Activated naive CD8-positive, alpha-beta T cell treated with anti-CD3 and anti-CD28 coated beads for 36 hours (primary cell): ENCODE data around the gene LDAH. TPM values are rescaled to one million over a fixed set of nuclear protein-coding genes. Genes with fewer than 3 reads are reported as not detected.

ENCODE experiments used
- DNase-seq: peaks from one replicate; pipeline ENCODE4 v3.0.0; 2021
- H3K27ac Mint-ChIP-seq: one replicate; pipeline ENCODE4 v1.8.0; 2022; ENCODE audit warnings: mild to moderate bottlenecking, moderate library complexity, mixed read lengths
- H3K27me3 Mint-ChIP-seq: one replicate; pipeline ENCODE4 v1.8.0; 2022; ENCODE audit warnings: mild to moderate bottlenecking, mixed read lengths
- H3K36me3 Mint-ChIP-seq: one replicate; pipeline ENCODE4 v1.8.0; 2021; ENCODE audit warnings: mild to moderate bottlenecking, mixed read lengths
- H3K4me1 Mint-ChIP-seq: one replicate; pipeline ENCODE4 v1.8.0; 2021; ENCODE audit warnings: mixed read lengths
- H3K4me3 Mint-ChIP-seq: one replicate; pipeline ENCODE4 v1.8.0; 2022; ENCODE audit warnings: mild to moderate bottlenecking, moderate library complexity, mixed read lengths
- H3K9me3 Mint-ChIP-seq: one replicate; pipeline ENCODE4 v1.8.0; 2022; ENCODE audit warnings: mixed read lengths
- total RNA-seq, 2 experiments: library from RNA; stranded (reverse); gene quantifications; one replicate each; pipeline ENCODE4 v1.2.3, GENCODE V29; 2021

Gene LDAH
- total RNA-seq, 2 experiments from 2014 or later = 24.7 to 27.3 TPM

- no peaks in the 10 kb centered on the region for H3K9me3 Mint-ChIP-seq
- H3K27me3 Mint-ChIP-seq = no peaks in the 10 kb centered on the region
- no peak overlapping the region for H3K4me3 Mint-ChIP-seq
- no peaks in the 10 kb centered on the region for H3K36me3 Mint-ChIP-seq
- H3K4me1 Mint-ChIP-seq = peaks cover 17% of the 10 kb centered on the region
- H3K27ac Mint-ChIP-seq = no peak overlapping the region
- DNase-seq = no peak
Measured at GRCh38 chr2:20652673-20653575, 170.0 kb downstream of the LDAH start.

GRCh38 chr2:20652141-20652540, 170.8 kb downstream of the LDAH start:
- Mint-ChIP-seq H3K9me3 (no peaks in the 10 kb centered on the region), H3K36me3 (no peaks in the 10 kb centered on the region), H3K27ac (no peak overlapping the region), H3K27me3 (no peaks in the 10 kb centered on the region), H3K4me3 (no peak overlapping the region), H3K4me1 (peaks cover 17% of the 10 kb centered on the region)
- DNase-seq = no peak

GRCh38 chr2:20651731-20652099, 171.2 kb downstream of the LDAH start:
- H3K27me3 Mint-ChIP-seq = no peaks in the 10 kb centered on the region
- H3K4me1 Mint-ChIP-seq = peaks cover 17% of the 10 kb centered on the region
- no peaks in the 10 kb centered on the region for H3K9me3 Mint-ChIP-seq
- H3K36me3 Mint-ChIP-seq = no peaks in the 10 kb centered on the region
- no peak for DNase-seq
- H3K4me3 Mint-ChIP-seq = peak overlapping the region; percentile 80
- H3K27ac Mint-ChIP-seq = peak overlapping the region; percentile 87

GRCh38 chr2:20650877-20651730, 171.8 kb downstream of the LDAH start, which contains the start of gene HS1BP3:
HS1BP3 (minus strand) TSS chr2:20651098; CDS start chr2:20651063, 35 bp downstream.
- Mint-ChIP-seq H3K27me3 (no peaks in the 10 kb centered on the region), H3K27ac (peak within 1 kb of the TSS; percentile 87), H3K9me3 (no peaks in the 10 kb centered on the region), H3K36me3 (no peaks in the 10 kb centered on the region), H3K4me3 (peak within 1 kb of the TSS; percentile 88), H3K4me1 (peaks cover 17% of the 10 kb centered on the region)
- peak; percentile 96 for DNase-seq

GRCh38 chr2:20650393-20650876, 172.5 kb downstream of the LDAH start:
- DNase-seq = no peak
- H3K4me3 Mint-ChIP-seq = peak overlapping the region; percentile 88
- no peaks in the 10 kb centered on the region for H3K27me3 Mint-ChIP-seq
- H3K9me3 Mint-ChIP-seq = no peaks in the 10 kb centered on the region
- H3K4me1 Mint-ChIP-seq = peaks cover 17% of the 10 kb centered on the region
- H3K27ac Mint-ChIP-seq = peak overlapping the region; percentile 28
- no peaks in the 10 kb centered on the region for H3K36me3 Mint-ChIP-seq

- no peak for DNase-seq
- Mint-ChIP-seq H3K27me3 (no peaks in the 10 kb centered on the region), H3K4me1 (peaks cover 17% of the 10 kb centered on the region), H3K9me3 (no peaks in the 10 kb centered on the region), H3K27ac (no peak overlapping the region), H3K4me3 (peak overlapping the region; percentile 88), H3K36me3 (no peaks in the 10 kb centered on the region)
Measured at GRCh38 chr2:20649976-20650375, 172.9 kb downstream of the LDAH start.

GRCh38 chr2:20649576-20649975, 173.3 kb downstream of the LDAH start:
- Mint-ChIP-seq H3K9me3 (no peaks in the 10 kb centered on the region), H3K4me1 (peaks cover 17% of the 10 kb centered on the region), H3K36me3 (no peaks in the 10 kb centered on the region), H3K4me3 (peak overlapping the region; percentile 88), H3K27ac (no peak overlapping the region), H3K27me3 (no peaks in the 10 kb centered on the region)
- no peak for DNase-seq

- H3K4me3 Mint-ChIP-seq = no peak overlapping the region
- H3K4me1 Mint-ChIP-seq = peaks cover 17% of the 10 kb centered on the region
- H3K9me3 Mint-ChIP-seq = no peaks in the 10 kb centered on the region
- DNase-seq = no peak
- H3K36me3 Mint-ChIP-seq = no peaks in the 10 kb centered on the region
- H3K27ac Mint-ChIP-seq = no peak overlapping the region
- H3K27me3 Mint-ChIP-seq = no peaks in the 10 kb centered on the region
Measured at GRCh38 chr2:20648831-20649230, 174.1 kb downstream of the LDAH start.

GRCh38 chr2:20648206-20648605, 174.7 kb downstream of the LDAH start:
- Mint-ChIP-seq H3K4me3 (no peak overlapping the region), H3K27ac (no peak overlapping the region), H3K27me3 (no peaks in the 10 kb centered on the region), H3K9me3 (no peaks in the 10 kb centered on the region), H3K4me1 (peaks cover 17% of the 10 kb centered on the region), H3K36me3 (no peaks in the 10 kb centered on the region)
- no peak for DNase-seq

GRCh38 chr2:20647738-20648137, 175.2 kb downstream of the LDAH start:
- no peak for DNase-seq
- peaks cover 17% of the 10 kb centered on the region for H3K4me1 Mint-ChIP-seq
- no peak overlapping the region for H3K4me3 Mint-ChIP-seq
- no peaks in the 10 kb centered on the region for H3K36me3 Mint-ChIP-seq
- no peak overlapping the region for H3K27ac Mint-ChIP-seq
- no peaks in the 10 kb centered on the region for H3K9me3 Mint-ChIP-seq
- H3K27me3 Mint-ChIP-seq = no peaks in the 10 kb centered on the region

GRCh38 chr2:20647211-20647610, 175.7 kb downstream of the LDAH start:
- H3K9me3 Mint-ChIP-seq = no peaks in the 10 kb centered on the region
- H3K4me1 Mint-ChIP-seq = peaks cover 17% of the 10 kb centered on the region
- no peaks in the 10 kb centered on the region for H3K27me3 Mint-ChIP-seq
- no peak overlapping the region for H3K27ac Mint-ChIP-seq
- no peak overlapping the region for H3K4me3 Mint-ChIP-seq
- no peaks in the 10 kb centered on the region for H3K36me3 Mint-ChIP-seq
- DNase-seq = no peak

GRCh38 chr2:20646446-20646845, 176.5 kb downstream of the LDAH start:
- Mint-ChIP-seq H3K27me3 (no peaks in the 10 kb centered on the region), H3K4me1 (peaks cover 15% of the 10 kb centered on the region)

GRCh38 chr2:20645761-20646160, 177.1 kb downstream of the LDAH start:
- Mint-ChIP-seq H3K4me1 (peaks cover 12% of the 10 kb centered on the region), H3K36me3 (no peaks in the 10 kb centered on the region), H3K27me3 (no peaks in the 10 kb centered on the region), H3K4me3 (no peak overlapping the region), H3K27ac (no peak overlapping the region), H3K9me3 (no peaks in the 10 kb centered on the region)
- DNase-seq = no peak

More at GRCh38 chr2:20646446-20646845, 176.5 kb downstream of the LDAH start:
- no peaks in the 10 kb centered on the region for H3K36me3 Mint-ChIP-seq
- no peak for DNase-seq
- H3K27ac Mint-ChIP-seq = no peak overlapping the region
- H3K9me3 Mint-ChIP-seq = no peaks in the 10 kb centered on the region
- no peak overlapping the region for H3K4me3 Mint-ChIP-seq

GRCh38 chr2:20645301-20645701, 177.6 kb downstream of the LDAH start:
- H3K27ac Mint-ChIP-seq = no peak overlapping the region
- DNase-seq = no peak
- no peaks in the 10 kb centered on the region for H3K36me3 Mint-ChIP-seq

GRCh38 chr2:20643826-20644225, 179.1 kb downstream of the LDAH start:
- no peaks in the 10 kb centered on the region for H3K27me3 Mint-ChIP-seq
- no peaks in the 10 kb centered on the region for H3K9me3 Mint-ChIP-seq
- H3K36me3 Mint-ChIP-seq = no peaks in the 10 kb centered on the region
- H3K27ac Mint-ChIP-seq = no peak overlapping the region
- no peak overlapping the region for H3K4me3 Mint-ChIP-seq
- peaks cover 2% of the 10 kb centered on the region for H3K4me1 Mint-ChIP-seq
- no peak for DNase-seq

More at GRCh38 chr2:20645301-20645701, 177.6 kb downstream of the LDAH start:
- H3K4me3 Mint-ChIP-seq = no peak overlapping the region
- H3K9me3 Mint-ChIP-seq = no peaks in the 10 kb centered on the region
- no peaks in the 10 kb centered on the region for H3K27me3 Mint-ChIP-seq
- H3K4me1 Mint-ChIP-seq = peaks cover 9% of the 10 kb centered on the region
